IPS-NIHi11 (cell line): Measurements from ENCODE around the gene TAF4B.
"Not testable (repeated sequence)": the region's sequence is repeated elsewhere in the genome, so short reads cannot be mapped to it uniquely, and the experiment has no call there.

Source experiments
- DNase-seq: peaks from one replicate; pipeline ENCODE4 v3.0.0; 2012; ENCODE audit warnings: mixed read lengths, low spot score

TAF4B gene

DNA sequence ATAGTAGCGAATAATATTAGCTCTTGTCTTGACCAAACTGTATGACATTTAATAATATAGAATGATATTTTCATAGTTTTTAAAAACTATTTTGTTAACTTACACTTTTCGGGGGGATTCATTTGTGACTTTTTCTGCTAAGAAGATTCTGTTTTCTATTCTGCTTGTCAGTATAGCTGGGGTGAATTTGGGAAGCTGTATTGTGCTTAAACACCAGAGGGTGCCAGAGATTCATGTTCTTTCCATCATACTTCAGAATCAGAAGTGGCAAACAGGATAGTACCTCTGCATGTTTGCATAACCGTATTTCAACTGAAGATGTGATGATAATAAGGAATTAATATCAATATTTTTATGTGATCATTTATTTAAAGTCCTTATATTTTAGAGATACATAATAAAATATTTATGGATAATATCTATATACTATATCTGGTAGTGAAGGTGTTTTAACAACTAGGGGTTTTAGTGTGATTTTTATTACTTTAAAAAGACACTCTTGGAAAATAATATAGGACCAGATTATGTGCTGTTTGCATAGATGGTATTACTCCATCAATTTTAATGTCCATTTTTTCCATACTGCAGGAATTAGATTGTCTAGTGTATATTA is 81.0 kb downstream of the TAF4B start:
- peak; percentile 50 for DNase-seq

DNA sequence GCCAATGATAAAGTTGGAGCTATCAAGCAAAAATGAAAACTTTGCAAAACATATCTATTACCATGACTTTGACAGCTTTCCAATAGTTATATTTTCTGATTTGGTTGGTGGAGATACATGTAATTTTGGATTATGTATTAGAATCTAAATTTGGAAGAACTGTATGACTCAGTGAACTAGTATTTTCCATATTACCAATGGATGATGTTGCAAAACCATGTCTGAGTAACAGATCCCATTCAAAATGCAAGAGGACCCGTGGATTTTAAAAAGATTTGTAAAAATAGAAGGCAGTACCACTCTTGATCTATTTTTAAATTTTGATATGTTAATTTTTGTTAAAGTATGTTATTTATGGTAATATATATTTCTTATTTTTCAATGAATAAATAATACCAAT is 83.0 kb downstream of the TAF4B start:
- DNase-seq = no peak

DNA sequence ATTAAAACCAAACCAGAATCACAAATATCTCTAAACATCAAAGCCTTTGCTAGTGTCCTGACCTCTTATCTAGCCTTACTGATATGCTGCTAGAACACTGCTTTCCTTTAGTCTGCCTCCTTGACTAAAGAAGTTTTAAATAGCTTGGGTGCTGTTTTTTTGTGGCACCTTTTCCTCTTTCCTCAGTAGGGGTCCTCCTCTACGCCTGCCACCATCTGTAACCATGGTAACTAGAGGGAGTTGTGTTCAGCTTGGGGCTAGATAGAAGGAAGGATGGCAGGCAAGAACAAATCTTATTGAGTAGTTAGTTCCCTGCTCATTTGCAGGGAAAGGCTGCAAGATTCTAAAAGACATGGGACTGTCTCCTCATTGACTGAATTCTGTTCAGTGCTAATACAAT is 86.0 kb downstream of the TAF4B start:
- DNase-seq = peak; percentile 23

DNA sequence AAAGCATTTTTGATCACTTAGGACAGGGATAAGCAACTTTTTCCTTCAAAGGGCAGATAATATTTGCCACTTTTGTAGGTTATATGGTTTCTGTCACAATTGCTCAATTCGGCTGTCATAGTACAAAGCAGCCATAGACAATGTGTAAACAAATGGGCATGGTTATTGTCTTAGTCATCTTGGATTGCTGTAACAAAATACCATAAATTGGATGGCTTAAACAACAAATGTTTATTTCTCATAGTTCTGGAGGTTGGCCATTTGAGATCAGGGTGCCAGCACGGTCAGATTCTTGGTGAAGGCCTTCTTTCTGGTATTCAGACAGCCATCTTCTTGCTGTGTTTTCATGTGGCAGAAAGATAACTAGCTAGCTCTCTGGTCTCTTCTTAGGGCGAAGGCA is 91.2 kb downstream of the TAF4B start:
- DNase-seq = no peak

DNA sequence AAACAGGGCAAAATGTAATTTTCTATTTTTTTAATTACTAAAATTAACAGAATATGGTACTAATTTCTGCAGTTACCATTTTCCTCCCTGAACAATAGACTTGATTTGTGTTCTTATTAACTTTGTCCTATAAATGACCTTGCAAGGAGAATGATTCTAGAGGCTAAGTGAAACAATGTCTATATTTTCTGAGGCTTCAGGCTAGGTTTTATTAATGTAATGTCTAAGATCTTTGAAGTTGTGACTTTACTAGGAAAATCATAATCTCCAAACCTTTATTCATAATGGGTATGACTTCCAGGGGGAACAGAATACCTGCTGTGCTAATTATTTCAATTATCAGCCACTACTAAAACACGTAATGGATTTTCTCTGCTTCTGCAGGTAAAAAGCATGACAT is 94.4 kb downstream of the TAF4B start:
- DNase-seq = no peak

DNA sequence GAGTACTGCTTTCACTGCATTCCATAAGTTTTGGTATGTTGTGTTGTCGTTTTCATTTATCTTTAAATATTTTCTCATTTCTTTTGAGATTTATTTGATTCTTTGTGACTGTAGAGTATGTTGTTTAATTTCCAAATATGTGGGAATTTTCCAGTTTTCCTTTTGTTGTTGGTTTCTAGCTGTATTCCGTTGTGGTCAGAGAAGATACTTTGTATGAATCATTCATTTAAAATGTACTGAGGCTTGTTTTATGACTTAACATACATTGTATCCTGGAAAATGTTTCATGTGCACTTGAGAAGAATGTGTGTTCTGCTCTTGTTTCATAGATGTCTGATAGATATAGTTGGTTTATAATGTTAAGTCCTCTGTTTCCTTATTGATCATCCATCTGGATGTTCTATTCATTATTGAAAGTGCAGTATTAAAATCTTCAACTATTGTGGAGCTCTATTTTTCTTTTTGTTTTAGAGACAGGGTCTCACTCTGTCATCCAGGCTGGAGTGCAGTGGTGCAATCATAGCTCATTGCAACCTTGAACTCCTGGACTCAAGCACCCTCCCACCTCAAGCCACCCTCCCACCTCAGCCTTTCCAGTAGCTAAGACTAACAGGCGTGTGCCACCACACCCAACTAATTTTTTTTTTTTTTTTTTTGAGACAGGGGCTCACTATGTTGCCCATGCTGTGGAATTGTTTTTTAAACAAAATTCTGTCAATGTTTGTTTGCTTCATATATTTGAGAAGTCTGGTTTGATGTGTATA is 96.8 kb downstream of the TAF4B start:
- DNase-seq = no peak

DNA sequence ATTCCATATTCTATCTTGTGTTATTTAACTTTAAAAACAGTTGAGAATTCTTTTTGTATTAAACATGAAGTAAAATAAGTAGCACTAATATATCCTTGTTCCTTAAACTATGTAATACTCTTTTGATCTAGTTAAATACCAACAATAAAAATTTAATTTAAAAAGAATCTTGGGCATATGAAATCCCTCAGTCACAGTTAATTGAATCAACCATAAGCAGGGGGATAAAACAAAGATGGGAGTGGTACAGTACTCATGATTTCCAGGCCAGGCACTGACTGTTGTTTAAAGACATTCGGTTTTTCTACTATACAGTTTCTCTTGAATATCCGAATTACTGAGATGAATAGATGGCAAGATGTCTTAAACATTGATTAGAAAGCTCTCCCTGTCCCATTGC is 99.5 kb downstream of the TAF4B start:
- no peak for DNase-seq

DNA sequence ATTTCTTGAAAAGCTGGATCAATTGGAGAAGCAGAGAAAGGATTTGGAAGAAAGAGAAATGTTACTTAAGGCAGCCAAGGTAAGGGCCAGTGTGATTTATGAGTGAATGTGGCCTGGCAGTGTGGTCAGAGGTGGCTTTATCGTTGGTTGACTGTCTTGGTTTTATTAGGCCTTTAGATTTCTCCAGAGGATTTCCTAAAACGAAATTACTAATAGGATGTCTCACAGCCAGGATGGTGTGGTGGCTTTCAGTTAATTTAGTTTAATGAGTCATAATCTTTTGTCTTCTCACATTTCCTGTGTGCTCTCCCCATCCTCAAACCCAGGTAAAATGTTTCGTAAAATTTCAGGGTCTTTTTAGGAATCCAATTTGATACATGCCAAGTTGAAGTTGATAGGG is 100.8 kb downstream of the TAF4B start:
- no peak for DNase-seq

DNA sequence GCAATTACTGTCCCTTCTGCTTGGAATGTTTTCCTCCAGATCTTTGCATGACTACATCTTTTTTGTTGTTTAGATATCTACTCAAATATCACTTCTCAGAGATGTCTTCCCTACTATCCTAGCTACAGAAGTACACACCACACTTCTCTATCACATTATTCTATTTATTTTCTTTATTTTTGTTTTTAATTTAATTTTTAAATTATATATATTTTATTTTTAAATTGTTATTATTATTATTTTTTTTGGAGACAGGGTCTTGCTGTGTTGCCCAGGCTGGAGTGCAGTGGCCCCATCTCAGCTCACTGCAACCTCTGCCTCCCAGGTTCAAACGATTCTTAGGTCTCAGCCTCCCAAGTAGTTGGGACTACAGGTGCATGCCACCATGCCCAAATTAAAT is 106.7 kb downstream of the TAF4B start:
- no peak for DNase-seq

DNA sequence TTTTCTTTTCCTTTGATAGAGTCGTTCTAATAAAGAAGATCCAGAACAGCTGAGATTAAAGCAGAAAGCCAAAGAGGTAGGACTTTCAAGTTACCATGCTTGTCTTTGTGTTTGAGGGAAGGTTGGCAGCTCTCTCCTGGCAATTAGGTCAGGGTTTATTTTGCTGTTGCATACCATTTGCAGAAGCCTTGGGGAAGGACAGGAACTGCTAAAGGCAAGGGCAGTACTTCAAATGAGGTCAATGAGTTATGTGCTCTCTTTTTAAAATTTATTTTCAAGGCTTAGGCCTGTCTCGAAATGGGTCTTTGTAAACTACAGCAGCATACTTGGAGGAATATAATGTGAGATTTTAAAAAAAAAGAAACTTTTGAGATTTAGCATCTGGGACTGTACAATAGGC is 108.9 kb downstream of the TAF4B start:
- DNase-seq = no peak

DNA sequence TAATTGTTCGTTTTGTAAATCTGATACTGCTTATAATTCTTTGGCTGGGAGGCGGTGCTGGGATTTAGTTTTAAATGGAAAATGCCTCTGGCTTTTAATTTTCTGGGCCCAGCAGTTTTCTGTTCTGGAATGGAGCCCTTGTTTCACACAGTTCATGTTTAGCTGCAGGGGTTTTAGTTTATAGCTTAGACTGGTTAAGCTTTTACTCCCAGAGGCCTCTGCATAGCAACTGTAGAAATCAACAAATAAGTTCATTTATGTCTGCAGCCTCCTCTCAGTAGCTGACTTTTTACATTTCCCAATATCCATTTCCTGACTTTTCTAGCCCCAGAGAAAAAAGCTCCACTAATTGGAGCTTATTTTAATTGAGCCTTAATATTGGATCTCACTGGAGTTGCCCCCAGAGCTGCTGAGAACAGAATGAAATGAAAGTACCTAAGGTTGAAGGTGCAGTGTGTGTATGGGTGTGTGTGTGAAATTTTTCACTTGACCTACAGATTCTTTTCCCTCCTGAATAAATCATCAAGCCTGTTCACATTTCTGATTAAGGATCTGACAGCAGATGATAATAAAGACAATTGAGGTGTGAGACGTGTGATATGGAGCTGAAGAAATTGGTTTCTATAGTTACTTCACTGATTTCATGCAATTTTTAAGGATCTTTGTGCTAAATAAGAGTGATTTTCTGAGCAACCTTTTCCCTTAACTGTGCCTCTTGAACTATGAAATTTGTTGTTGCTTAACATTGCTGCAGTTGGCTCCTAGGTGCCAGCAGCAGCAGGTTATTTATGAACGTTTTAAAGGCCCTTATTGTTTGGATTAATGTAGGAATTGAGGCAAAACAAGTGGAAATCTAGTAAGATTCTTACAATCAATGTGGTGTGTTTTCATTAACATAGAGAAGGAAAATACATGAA is 109.6 kb downstream of the TAF4B start:
- DNase-seq = no peak

DNA sequence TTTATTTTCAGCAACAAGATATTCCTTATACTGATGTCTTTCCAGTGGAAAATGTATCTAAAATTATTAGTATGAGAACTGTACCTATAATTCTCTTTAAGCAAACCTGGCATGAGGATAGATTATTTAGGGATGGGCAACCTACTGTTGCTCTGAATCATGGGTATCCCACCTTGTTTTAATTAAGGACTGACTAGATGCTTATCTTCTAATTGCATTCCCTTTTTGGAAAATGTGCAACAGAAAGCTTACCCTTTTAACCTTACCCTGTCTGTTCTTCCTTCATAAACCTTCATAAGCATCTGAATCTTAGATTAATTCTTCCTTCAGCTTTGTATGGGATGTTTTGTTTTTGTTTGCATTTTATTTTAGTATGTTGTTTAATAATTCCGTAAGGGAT is 110.3 kb downstream of the TAF4B start:
- no peak for DNase-seq

DNA sequence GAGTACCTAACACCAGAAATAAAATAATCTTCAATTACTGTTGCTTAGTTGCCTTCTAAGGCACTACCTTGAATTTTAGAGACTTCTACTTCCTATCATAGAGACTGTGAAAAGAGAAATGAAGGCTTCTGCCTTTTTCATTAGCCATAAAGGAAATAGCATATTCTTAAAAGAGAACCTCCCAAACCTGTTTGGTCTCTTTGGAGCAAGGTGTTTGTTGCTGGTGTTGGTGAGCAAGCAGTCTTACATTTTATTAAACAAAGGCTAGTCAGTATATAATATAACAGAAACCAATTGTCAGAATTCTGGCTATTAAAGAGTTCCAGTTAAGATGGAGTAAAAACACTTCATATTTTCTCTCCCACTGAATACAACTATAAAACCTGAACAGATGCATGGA is 116.4 kb downstream of the TAF4B start:
- DNase-seq = no peak

DNA sequence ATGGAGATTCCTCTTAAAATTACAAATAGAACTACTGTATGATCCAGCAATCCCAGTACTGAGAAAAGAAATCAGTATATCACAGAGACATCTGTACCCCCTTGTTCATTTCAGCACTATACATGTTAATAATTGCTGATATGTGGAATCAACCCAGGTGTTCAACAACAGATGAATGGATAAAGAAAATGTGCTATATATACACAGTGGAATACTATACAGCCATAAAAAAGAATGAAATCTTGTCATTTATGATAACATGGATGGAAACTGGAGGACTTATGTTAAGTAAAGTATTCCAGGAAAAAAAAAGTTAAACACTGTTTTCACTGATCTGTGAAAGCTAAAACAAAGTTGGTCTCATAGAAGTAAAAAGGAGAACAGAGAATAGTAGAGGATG is 124.7 kb downstream of the TAF4B start:
- DNase-seq = no peak

DNA sequence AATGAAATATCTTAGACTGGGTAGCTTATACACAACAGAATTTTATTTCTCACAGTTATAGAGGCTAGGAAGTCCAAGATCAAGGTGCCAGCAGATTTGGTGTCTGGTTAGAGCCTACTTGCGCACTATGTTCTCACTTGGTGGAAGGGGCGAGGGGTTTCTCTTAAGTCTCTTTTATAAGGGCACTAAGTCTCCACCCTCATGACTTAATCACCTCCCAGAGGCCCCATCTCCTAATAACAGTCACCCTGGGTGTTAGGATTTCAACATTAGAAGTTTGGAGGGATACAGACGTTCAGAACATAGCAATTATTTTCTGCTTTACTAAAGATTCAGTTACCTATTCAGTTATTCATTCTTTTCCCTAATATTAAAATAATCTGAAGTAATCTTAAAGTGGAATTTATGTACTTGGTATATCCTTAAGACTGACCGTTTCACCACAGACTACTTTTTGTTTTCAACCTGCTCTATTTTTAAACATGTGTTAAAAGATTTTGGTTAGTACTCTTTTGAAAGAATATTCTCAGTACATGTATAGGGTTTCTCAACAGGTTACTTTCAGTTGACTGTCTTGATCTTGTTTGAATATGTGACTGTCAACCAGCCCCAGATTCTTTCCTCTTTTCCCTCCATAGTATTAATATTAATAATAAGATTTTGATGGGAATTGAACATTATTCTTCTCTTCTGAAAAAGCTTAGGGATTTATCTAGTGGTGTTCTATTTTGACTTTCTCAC is 130.0 kb downstream of the TAF4B start:
- no peak for DNase-seq

DNA sequence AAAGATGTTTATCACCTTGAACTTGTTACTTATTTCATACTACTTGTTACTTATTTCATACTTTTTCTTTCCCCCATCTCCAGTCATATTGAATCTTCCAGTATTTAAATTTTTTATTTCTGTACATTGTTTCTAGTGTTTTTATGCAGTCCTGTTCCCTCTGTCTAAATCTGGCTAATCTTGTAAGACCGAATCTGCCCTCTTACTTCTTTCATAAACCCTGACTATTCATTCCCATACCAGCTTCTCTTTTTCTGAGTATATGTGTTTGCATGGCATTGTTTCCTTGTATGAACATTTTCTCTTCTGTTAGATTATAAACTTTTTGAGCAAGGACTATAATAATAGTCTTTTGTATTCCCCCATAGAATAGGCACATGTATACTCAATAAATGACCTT is 131.7 kb downstream of the TAF4B start:
- no peak for DNase-seq

DNA sequence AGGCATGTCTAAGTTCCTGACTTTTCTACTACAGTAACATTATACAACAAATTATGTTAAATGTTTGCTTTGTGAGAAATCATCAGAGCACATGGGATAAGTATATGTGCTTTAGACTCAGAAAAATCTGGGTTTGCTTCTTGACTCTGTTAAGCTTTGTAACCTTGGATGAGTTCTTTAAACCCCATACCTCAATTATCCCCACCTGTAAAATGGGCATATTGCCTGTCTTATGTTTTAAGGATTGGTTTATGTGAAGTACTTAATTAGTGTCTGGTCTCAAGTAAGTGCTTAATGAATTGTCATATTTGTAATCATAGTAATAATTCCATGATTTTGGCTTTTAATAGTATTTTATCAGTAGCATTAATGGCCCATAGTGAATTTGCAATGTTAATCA is 135.8 kb downstream of the TAF4B start:
- DNase-seq = no peak

DNA sequence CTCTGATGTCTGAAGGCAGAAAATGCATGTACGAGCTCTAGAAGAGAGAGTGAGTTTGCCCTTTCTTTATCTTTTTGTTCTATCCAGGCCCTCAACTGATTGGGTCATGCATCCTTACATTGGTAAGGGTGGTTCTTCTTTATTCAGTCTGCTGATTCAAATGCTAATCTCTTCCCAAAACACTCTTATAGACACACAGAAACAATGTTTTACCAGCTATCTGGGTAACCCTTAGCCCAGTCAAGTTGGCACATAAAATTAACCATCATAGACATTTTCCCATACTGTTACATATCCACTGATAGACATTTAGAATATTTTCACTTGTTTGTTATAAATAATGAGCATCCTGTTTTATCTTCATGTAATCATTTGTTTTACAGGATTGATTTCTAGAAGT is 141.2 kb downstream of the TAF4B start:
- no peak for DNase-seq

DNA sequence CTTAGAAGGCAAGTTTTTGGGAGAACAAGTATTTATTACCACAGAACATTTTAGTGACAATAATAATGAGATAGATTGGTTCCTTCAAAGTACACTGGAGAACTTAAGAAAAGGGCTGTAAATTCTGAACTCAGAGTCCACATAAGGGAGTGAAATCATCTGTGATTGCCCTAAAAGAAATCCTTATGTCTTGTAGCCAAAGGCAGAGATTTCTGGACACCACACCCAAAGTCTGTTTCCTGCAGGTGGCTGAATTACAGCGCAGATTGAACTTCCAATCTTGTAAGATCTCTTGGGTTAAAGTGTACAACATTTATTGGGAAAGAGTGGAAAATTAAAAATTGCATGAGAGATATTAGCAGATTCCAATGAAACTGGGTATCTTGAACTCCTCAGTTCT is 143.8 kb downstream of the TAF4B start:
- no peak for DNase-seq

DNA sequence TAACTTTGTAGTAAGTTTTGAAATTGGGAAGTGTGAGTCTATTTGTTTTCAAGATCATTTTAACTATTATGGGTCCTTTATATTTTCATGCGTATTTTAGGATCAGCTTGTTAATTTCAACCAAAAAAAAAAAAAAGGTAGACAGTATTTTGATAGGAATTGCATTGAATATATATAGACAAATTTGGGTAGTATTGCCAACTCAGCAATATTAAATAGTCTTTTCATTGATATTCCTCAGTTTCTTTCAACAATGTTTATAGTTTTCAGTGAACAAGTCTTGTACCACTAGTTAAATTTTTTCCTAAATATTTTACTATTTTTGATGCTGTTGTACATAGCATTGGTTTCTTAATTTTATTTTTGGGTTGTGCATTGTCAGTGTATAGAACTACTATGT is 149.9 kb downstream of the TAF4B start:
- DNase-seq = no peak

DNA sequence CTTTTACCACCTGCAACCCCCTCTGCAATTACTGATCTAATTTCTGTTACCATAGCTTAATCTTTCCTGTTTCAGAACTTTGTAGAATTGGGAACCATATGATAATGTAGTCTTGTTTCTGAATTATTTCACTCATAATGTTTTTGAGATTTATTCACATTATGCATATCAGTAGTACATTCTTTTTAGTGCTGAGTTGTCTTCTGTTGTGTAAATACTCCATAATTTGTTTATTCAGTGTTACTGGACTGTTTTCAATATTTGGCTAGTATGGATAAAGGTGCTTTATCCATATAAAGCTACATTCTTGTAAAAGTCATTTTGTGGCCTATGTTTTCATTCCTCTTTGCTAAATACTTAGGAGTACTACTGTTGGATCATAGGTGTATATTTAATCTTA is 152.5 kb downstream of the TAF4B start:
- no peak for DNase-seq

DNA sequence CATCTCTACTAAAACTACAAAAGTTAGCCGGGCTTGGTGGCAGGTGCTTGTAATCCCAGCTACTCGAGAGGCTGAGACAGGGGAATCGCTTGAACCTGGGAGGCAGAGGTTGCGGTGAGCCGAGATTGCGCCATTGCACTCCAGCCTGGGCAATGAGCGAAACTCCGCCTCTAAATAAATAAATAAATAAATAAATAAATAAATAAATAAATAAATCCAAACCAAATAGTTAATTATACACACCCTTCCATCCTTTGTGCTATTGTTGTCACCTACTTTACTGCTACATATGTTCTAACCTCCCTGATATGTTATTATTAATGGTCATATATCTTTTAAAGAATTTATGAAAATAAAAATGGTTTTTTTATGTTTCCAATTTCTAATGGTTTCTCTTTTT is 155.3 kb downstream of the TAF4B start:
- DNase-seq = not testable (repeated sequence)
